ENCODE results near the gene ACTR3. TPM values are rescaled to one million over a fixed set of nuclear protein-coding genes. Genes with fewer than 3 reads are reported as not detected.

Gene ACTR3
- total RNA-seq, 1 experiment from 2014 or later, result 197 TPM

Other genes with a start within 250 kb of the ACTR3 start
- gene SLC35F5, start 133.4 kb upstream of the ACTR3 start, total RNA-seq (2014; rRNA removed), result 41.1 and 55.3 TPM in 2 replicates

All from PC-3 (cell line).